Esophagus squamous epithelium (tissue), 5 donors: ENCODE data around the gene SRGAP2. TPM values are rescaled to one million over a fixed set of nuclear protein-coding genes. Genes with fewer than 3 reads are reported as not detected.
"Not testable (repeated sequence)": the region's sequence is repeated elsewhere in the genome, so short reads cannot be mapped to it uniquely, and the experiment has no call there.

Experiments
- DNase-seq: peaks from one replicate; lab custom pipeline; 2025; lab: John Stamatoyannopoulos, UW
- H3K27ac ChIP-seq, 4 donors: fragments of 200-600 bp; sonication (generic); one replicate each; pipeline ENCODE4 v1.5.1; 2016 to 2019; ENCODE audit warnings: mild to moderate bottlenecking in 1 of 4
- H3K27me3 ChIP-seq, 4 donors: fragments of 200-600 bp; sonication (generic); 1 replicate in 3 of 4; 2 replicates in 1 of 4; pipeline versions ENCODE4 v1.5.1 to v1.6.0; 2017 to 2021; ENCODE audit warnings: antibody characterized with exemption in 1 of 4
- H3K36me3 ChIP-seq, 3 donors: fragments of 200-600 bp; sonication (generic); one replicate each; pipeline ENCODE4 v1.5.1; 2016 to 2019
- H3K4me1 ChIP-seq, 3 donors: fragments of 200-600 bp; sonication (generic); one replicate each; pipeline ENCODE4 v1.5.1; 2017 to 2019
- H3K4me3 ChIP-seq, 4 donors: fragments of 200-600 bp; sonication (generic); 1 replicate in 3 of 4; 2 replicates in 1 of 4; pipeline ENCODE4 v1.5.1; 2016 to 2019; ENCODE audit warnings: mild to moderate bottlenecking in 2 of 4, moderate library complexity in 1 of 4
- H3K9me3 ChIP-seq, 3 donors: fragments of 200-600 bp; sonication (generic); one replicate each; pipeline ENCODE4 v1.5.1; 2016 to 2019
- WGBS, 2 donors: methylation state at CpG; one replicate each; pipeline ENCODE4 v1.1.5; 2018; 5-methylcytosine and 5-hydroxymethylcytosine counted together
- intact Hi-C: fragments of 100-400 bp; cut with DNase I; formaldehyde crosslinking; loops from one replicate; pipeline ENCODE4 v1.15.0; 2022
- total RNA-seq, 4 donors: library from RNA; depleted of rRNA; stranded (reverse); fragments of >200 nt; gene quantifications; one replicate each; pipeline ENCODE4 v1.1.0, GENCODE V29; 2016
- donor health status: DM: yes; HTN: yes; CAD: no.

SRGAP2 gene
- total RNA-seq, 4 donors from 2014 or later = 23.5 to 39.1 (median 28.1) TPM

- H3K27me3 ChIP-seq, H3K4me3 ChIP-seq, H3K4me1 ChIP-seq, H3K36me3 ChIP-seq, H3K27ac ChIP-seq, DNase-seq, intact Hi-C loops, H3K9me3 ChIP-seq: not testable (repeated sequence)
Observed at GRCh38 chr1:206179666-206180065, 23.7 kb upstream of the SRGAP2 start.

DNA sequence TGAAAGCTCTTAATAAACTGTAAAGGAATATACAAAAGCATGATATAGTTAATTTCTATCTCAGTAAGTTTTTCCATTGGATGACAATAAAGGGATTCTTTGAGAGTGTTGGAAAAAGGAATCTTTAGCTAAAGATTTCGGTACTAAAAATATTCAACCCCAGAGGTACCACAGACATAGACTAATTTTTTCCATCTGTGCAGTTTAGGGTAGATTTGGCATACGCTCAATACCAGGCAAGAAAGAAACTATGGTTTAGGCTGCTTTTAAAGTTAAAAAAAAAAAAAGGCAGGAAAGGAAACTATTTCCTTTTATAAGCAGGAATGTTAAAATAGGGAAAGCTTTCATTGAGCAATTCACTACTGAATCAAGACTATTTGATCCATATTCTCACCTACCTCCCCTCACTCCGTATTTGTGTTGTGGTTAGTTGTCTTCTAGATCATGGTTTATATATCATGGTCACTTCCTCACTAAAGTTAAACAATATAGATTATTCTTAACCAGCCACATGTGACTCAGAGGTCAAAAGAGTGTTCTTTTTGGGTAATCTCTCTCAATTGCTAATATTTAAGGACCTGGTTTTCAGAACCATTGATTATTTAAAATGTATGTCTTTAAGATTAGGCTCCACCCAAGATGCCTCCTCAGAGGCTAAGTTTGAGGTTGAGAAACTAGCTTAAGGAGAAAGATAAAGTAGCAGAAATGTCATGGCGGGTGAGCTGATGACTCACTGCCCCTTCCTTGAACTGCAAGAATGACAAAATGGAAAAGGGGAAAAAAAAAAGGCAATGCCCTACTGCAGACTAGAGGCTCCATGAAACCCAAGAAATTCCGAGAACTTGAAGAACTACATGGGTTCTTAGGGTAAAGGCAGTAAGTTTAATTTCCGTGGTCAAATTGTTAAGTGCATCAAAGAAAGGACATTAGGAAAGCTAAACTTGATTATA, 20.7 kb upstream of the SRGAP2 start:
- H3K27me3 ChIP-seq, DNase-seq, H3K36me3 ChIP-seq, intact Hi-C loops, H3K4me3 ChIP-seq, H3K4me1 ChIP-seq, H3K9me3 ChIP-seq, H3K27ac ChIP-seq: not testable (repeated sequence)
- 71 to 72% methylated on average over 2 to 5 of the region's 6 CpGs for WGBS, 2 donors

DNA sequence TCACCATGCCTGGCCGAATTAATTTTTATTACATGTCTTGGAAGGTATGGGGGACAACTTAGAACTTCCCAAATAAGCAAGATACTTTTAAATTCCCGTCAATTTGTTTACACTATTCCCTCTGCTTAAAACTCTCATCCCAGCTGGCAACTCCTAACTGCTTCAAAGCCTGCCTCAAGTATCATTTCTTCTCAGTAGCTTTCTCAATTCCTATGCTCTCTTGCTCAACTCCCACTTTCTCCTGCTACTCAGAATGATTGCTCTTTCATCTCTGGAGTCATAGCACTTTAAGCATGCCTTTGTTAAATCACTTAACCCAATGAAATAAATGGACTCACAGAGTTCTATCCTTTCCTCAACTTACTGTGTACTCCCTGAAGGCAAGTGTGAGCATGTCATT, 19.6 kb upstream of the SRGAP2 start:
- H3K36me3 ChIP-seq, H3K4me1 ChIP-seq, H3K4me3 ChIP-seq, DNase-seq, intact Hi-C loops, H3K27ac ChIP-seq, H3K9me3 ChIP-seq, H3K27me3 ChIP-seq: not testable (repeated sequence)
- WGBS, 2 donors = no CpG with 5 or more reads among the region's 2 CpGs

DNA sequence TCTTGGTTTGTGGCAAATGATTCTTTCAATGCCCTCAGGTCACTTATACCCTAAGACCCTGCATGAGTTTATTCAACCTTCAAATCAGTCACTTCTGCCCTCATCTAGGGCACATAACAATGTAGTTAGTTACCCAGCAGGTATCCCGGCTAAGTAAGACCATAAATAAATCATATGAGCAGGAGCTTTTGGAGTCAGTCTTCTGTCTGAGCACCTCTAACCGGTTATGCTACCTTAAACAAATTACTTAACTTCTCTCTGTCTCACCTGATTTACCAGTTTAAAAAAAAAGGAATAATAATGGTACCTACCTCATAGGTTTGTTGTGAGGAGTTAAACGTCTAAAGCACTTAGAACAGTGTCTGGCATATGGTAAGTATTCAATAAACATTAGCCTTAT, 17.6 kb upstream of the SRGAP2 start:
- H3K4me1 ChIP-seq, H3K27me3 ChIP-seq, H3K4me3 ChIP-seq, intact Hi-C loops, H3K27ac ChIP-seq, H3K9me3 ChIP-seq, H3K36me3 ChIP-seq, DNase-seq: not testable (repeated sequence)
- no CpG with 5 or more reads among the region's 3 CpGs for WGBS, 2 donors

DNA sequence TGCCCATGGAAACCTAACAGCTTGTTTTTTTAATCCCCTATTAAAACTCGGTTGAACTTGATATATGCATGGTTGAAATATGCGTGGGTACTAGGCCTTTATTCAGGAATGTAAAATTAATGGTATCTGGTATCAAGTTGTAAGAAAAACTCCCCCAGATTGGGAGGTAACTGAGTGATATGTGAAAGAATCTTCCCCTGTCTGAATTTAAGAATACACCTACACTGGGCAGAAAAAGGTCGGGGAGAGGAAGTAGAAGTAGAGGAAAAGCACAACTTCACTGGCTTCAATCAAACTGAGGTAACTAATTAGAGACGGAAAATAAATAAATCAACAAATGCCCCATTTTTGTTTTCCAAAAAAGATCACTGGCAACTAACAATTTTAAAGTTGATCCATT, 16.5 kb upstream of the SRGAP2 start:
- H3K27ac ChIP-seq, H3K4me3 ChIP-seq, intact Hi-C loops, H3K36me3 ChIP-seq, H3K4me1 ChIP-seq, H3K9me3 ChIP-seq, DNase-seq, H3K27me3 ChIP-seq: not testable (repeated sequence)
- WGBS, 2 donors = 87 to 90% methylated on average over 2 of the region's 4 CpGs

DNA sequence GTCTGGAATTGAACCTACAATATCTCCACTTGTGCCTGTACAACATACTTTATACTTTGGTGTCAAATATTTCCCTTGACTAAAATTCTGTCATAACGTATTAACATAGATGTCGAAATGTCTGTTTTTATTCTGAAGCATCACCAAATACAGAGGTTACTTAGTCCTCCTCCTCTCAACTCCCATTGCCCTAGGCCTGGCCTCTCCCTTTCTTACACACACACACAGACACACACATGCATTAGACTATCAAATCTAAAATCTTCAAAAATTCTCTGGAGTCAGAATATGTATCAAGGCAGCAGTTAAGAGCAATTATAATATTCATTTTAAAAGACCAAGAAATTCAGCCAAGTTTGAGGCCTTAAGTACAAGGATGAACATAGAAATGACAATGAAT, 8.2 kb upstream of the SRGAP2 start:
- intact Hi-C loops, H3K27ac ChIP-seq, H3K4me3 ChIP-seq, H3K9me3 ChIP-seq, H3K4me1 ChIP-seq, H3K36me3 ChIP-seq, H3K27me3 ChIP-seq, DNase-seq: not testable (repeated sequence)
- WGBS, 2 donors = no CpG with 5 or more reads among the region's 2 CpGs

DNA sequence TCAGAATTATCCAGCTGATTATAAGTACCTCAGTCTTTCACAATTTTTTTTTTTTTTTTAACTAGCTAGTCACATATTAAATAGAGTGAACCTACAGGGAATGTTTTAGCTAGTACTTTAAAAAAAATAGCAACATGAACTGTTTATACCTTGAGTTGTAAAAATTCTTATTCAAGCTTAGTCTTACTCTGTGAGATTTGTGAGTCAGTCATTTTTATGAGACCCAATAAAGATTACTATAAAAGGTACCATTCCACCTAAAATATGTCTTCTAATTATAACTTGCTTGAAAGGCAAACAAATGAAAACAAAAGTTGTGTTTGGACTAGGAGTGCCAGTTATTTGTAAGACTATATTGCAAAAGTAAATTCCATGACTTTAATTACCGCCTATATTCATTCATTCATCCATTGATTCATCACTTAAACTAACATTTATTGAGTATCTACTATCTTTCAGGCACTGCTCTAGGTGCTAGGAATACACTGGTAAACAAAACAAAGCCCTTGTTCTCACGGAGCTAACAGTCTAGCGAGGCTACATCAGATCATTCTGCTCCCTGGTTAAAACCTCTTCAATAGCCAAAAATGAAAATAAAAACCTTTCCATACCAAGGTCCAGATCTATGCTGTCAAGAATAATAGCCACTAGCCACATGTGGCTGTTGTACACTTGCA, 6.5 kb upstream of the SRGAP2 start:
- H3K4me3 ChIP-seq, H3K36me3 ChIP-seq, DNase-seq, H3K27ac ChIP-seq, H3K4me1 ChIP-seq, intact Hi-C loops, H3K9me3 ChIP-seq, H3K27me3 ChIP-seq: not testable (repeated sequence)
- WGBS, 2 donors = no CpG with 5 or more reads among the region's 3 CpGs

GRCh38 chr1:206202789-206203363, 465 bp upstream of the SRGAP2 start, which contains the start of gene FAM72A:
Gene FAM72A (minus strand): TSS chr1:206202839. CDS start chr1:206202025, 814 bp downstream.
- intact Hi-C loops, H3K36me3 ChIP-seq, H3K9me3 ChIP-seq, H3K4me1 ChIP-seq, H3K27me3 ChIP-seq: not testable (repeated sequence)
- peak within 1 kb of the TSS; percentile 44 to 73 (median 62) for H3K4me3 ChIP-seq
- peak within 1 kb of the TSS; percentile 82 to 94 (median 92) for H3K27ac ChIP-seq
- 0% methylated on average over 3 to 12 of the region's 36 CpGs for WGBS, 2 donors
- peak; percentile 95 for DNase-seq

DNA sequence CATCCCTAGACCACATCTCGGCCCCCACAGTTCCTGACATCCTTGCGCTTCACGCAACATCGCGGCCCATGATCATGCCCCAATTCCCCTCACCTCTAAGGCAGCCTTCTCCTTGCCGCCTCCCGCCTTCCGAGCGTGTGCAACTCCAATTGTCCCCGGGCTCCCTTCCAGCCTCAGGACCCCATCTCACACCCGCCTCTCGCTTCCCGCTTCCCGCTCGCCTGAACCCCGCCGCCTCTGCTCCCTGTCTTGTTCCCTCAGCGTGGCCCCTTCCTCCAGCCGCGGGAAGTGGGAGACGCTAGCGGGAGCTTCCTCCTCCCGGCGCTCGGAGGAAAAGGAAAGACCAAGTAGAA, 794 bp downstream of the SRGAP2 start:
- H3K9me3 ChIP-seq, H3K36me3 ChIP-seq, H3K27me3 ChIP-seq, intact Hi-C loops, H3K4me1 ChIP-seq, DNase-seq: not testable (repeated sequence)
- no CpG with 5 or more reads among the region's 25 CpGs for WGBS, 2 donors
- Histone ChIP-seq H3K27ac (peak overlapping the region in 3 of 4 donors; percentile 68 to 77 (median 74)), H3K4me3 (peak overlapping the region; percentile 22 to 61 (median 52))

GRCh38 chr1:206204871-206205270, 1.5 kb downstream of the SRGAP2 start:
- intact Hi-C loops, H3K36me3 ChIP-seq, DNase-seq, H3K27me3 ChIP-seq, H3K9me3 ChIP-seq, H3K4me1 ChIP-seq: not testable (repeated sequence)
- Histone ChIP-seq H3K27ac (peak overlapping the region; percentile 60 to 84 (median 77)), H3K4me3 (peak overlapping the region; percentile 38 to 69 (median 50))
- no CpG with 5 or more reads among the region's 25 CpGs for WGBS, 2 donors

GRCh38 chr1:206205569-206205968, 2.2 kb downstream of the SRGAP2 start:
- no CpG with 5 or more reads among the region's 31 CpGs for WGBS, 2 donors
- H3K27ac ChIP-seq, H3K9me3 ChIP-seq, H3K4me1 ChIP-seq, H3K36me3 ChIP-seq, DNase-seq, intact Hi-C loops, H3K27me3 ChIP-seq: not testable (repeated sequence)
- H3K4me3 ChIP-seq = peak overlapping the region in 2 of 4 donors; percentile 33 to 55

- H3K4me1 ChIP-seq, H3K27ac ChIP-seq, DNase-seq, H3K36me3 ChIP-seq, intact Hi-C loops, H3K4me3 ChIP-seq, H3K9me3 ChIP-seq, H3K27me3 ChIP-seq: not testable (repeated sequence)
- no CpG with 5 or more reads among the region's 1 CpG for WGBS, 2 donors
Observed at GRCh38 chr1:206210802-206211201, 7.5 kb downstream of the SRGAP2 start.
